ENCODE data around the gene FYN.
"Not testable (repeated sequence)": the region's sequence is repeated elsewhere in the genome, so short reads cannot be mapped to it uniquely, and the experiment has no call there.

The FYN gene

GRCh38 chr6:111786151-111786550 lies 87.1 kb downstream of the FYN start:
- not testable (repeated sequence) for DNase-seq

- DNase-seq, result no peak
Measured at GRCh38 chr6:111784433-111784832, 88.8 kb downstream of the FYN start.

- DNase-seq, result no peak
Measured at GRCh38 chr6:111782887-111783466, 90.3 kb downstream of the FYN start.

- no peak for DNase-seq
Measured at GRCh38 chr6:111782192-111782809, 91.0 kb downstream of the FYN start.

- no peak for DNase-seq
Measured at GRCh38 chr6:111781041-111781708, 92.1 kb downstream of the FYN start.

GRCh38 chr6:111780393-111780792 lies 92.9 kb downstream of the FYN start:
- DNase-seq, result no peak

- DNase-seq, result no peak
Measured at GRCh38 chr6:111779660-111780059, 93.6 kb downstream of the FYN start.

GRCh38 chr6:111779031-111779430 lies 94.2 kb downstream of the FYN start:
- no peak for DNase-seq

GRCh38 chr6:111777357-111777756 lies 95.9 kb downstream of the FYN start:
- DNase-seq, result no peak

- no peak for DNase-seq
Measured at GRCh38 chr6:111776236-111777221, 96.7 kb downstream of the FYN start.

GRCh38 chr6:111775145-111775922 lies 97.9 kb downstream of the FYN start:
- DNase-seq, result no peak

GRCh38 chr6:111774346-111774703 lies 98.9 kb downstream of the FYN start:
- no peak for DNase-seq

- no peak for DNase-seq
Measured at GRCh38 chr6:111773501-111774345, 99.5 kb downstream of the FYN start.

GRCh38 chr6:111772381-111772780 lies 100.9 kb downstream of the FYN start:
- no peak for DNase-seq

- DNase-seq, result no peak
Measured at GRCh38 chr6:111771629-111772028, 101.6 kb downstream of the FYN start.

GRCh38 chr6:111771094-111771432 lies 102.2 kb downstream of the FYN start:
- DNase-seq, result no peak

GRCh38 chr6:111770263-111771093 lies 102.8 kb downstream of the FYN start:
- no peak for DNase-seq

GRCh38 chr6:111769365-111770152 lies 103.7 kb downstream of the FYN start:
- DNase-seq, result no peak

GRCh38 chr6:111768431-111768770 lies 104.9 kb downstream of the FYN start:
- no peak for DNase-seq

Measured in activated naive CD4-positive, alpha-beta T cell treated with Interleukin-2 at 50 U/mL for 16 hours (primary cell).